Natural killer cell treated with Interleukin-12 subunit alpha and Interleukin-12 subunit beta and Interleukin-15 and Interleukin-18, amount 100 ng/mL, for 72 hours (primary cell): ENCODE measurements around the gene NRBF2. TPM values are rescaled to one million over a fixed set of nuclear protein-coding genes. Genes with fewer than 3 reads are reported as not detected.

Source experiments
- ATAC-seq, 2 donors: fragments of 150-1000 bp; cut with Tn5 transposase in 1 of 2; sonication (Bioruptor Pico), chemical (Tn5 transposase) in 1 of 2; 2 replicates each; pipeline ENCODE4 v1.10.0; 2021
- DNase-seq: peaks from one replicate; pipeline ENCODE4 v3.0.0; 2022; ENCODE audit warnings: low spot score
- H3K27ac Mint-ChIP-seq, 2 donors: 1 replicate in 1 of 2; 2 replicates in 1 of 2; pipeline ENCODE4 v1.8.0; 2022; ENCODE audit warnings: mixed read lengths in 2 of 2, mild to moderate bottlenecking in 1 of 2, moderate library complexity in 1 of 2
- H3K27me3 Mint-ChIP-seq, 2 donors: 1 replicate in 1 of 2; 2 replicates in 1 of 2; pipeline ENCODE4 v1.8.0; 2022; ENCODE audit warnings: mixed read lengths in 2 of 2
- H3K36me3 Mint-ChIP-seq: one replicate; pipeline ENCODE4 v1.8.0; 2022; ENCODE audit warnings: mixed read lengths
- H3K4me1 Mint-ChIP-seq, 2 donors: 1 replicate in 1 of 2; 2 replicates in 1 of 2; pipeline ENCODE4 v1.8.0; 2022; ENCODE audit warnings: low read depth in 2 of 2, mixed read lengths in 2 of 2, mild to moderate bottlenecking in 1 of 2
- H3K4me3 Mint-ChIP-seq: one replicate; pipeline ENCODE4 v1.8.0; 2022; ENCODE audit warnings: mixed read lengths
- H3K9me3 Mint-ChIP-seq: 2 replicates; pipeline ENCODE4 v1.8.0; 2022; ENCODE audit warnings: mixed read lengths
- total RNA-seq, 2 donors: library from RNA; stranded (reverse); gene quantifications; one replicate each; pipeline ENCODE4 v1.2.3, GENCODE V29; 2022

Gene NRBF2
- total RNA-seq, 2 donors from 2014 or later, result 20.7 to 32.8 TPM

GRCh38 chr10:63105225-63106110, 27.7 kb upstream of the NRBF2 start:
- Mint-ChIP-seq H3K4me3 (no peak overlapping the region), H3K4me1 (peaks cover 4 to 7% of the 10 kb centered on the region in 2 donors), H3K27ac (no peak overlapping the region), H3K9me3 (no peaks in the 10 kb centered on the region), H3K27me3 (peaks cover 27 to 44% of the 10 kb centered on the region in 2 donors), H3K36me3 (no peaks in the 10 kb centered on the region)
- no peak for DNase-seq
- ATAC-seq, result no peak

- peaks cover 26 to 43% of the 10 kb centered on the region in 2 donors for H3K27me3 Mint-ChIP-seq
- no peaks in the 10 kb centered on the region for H3K9me3 Mint-ChIP-seq
- H3K27ac Mint-ChIP-seq, result no peak overlapping the region
- no peak overlapping the region for H3K4me3 Mint-ChIP-seq
- H3K4me1 Mint-ChIP-seq, result peaks cover 4 to 7% of the 10 kb centered on the region in 2 donors
- no peaks in the 10 kb centered on the region for H3K36me3 Mint-ChIP-seq
- ATAC-seq (no peak), DNase-seq (no peak)
Observed at GRCh38 chr10:63106111-63106755, 26.9 kb upstream of the NRBF2 start.

GRCh38 chr10:63107943-63108437, 25.1 kb upstream of the NRBF2 start:
- Mint-ChIP-seq H3K9me3 (no peaks in the 10 kb centered on the region), H3K36me3 (no peaks in the 10 kb centered on the region), H3K4me3 (no peak overlapping the region), H3K27ac (no peak overlapping the region), H3K27me3 (peaks cover 21 to 41% of the 10 kb centered on the region in 2 donors), H3K4me1 (peaks cover 4 to 7% of the 10 kb centered on the region in 2 donors)
- no peak for DNase-seq
- no peak for ATAC-seq

GRCh38 chr10:63110940-63111339, 22.2 kb upstream of the NRBF2 start:
- no peaks in the 10 kb centered on the region for H3K9me3 Mint-ChIP-seq

GRCh38 chr10:63114031-63114814, 18.9 kb upstream of the NRBF2 start:
- no peaks in the 10 kb centered on the region for H3K9me3 Mint-ChIP-seq
- no peaks in the 10 kb centered on the region for H3K36me3 Mint-ChIP-seq
- ATAC-seq (no peak), DNase-seq (no peak)
- no peak overlapping the region for H3K4me3 Mint-ChIP-seq
- H3K4me1 Mint-ChIP-seq, result no peaks in the 10 kb centered on the region
- peaks cover 16 to 24% of the 10 kb centered on the region in 2 donors for H3K27me3 Mint-ChIP-seq
- H3K27ac Mint-ChIP-seq, result no peak overlapping the region

More at GRCh38 chr10:63110940-63111339, 22.2 kb upstream of the NRBF2 start:
- no peaks in the 10 kb centered on the region for H3K36me3 Mint-ChIP-seq
- no peak overlapping the region for H3K27ac Mint-ChIP-seq
- DNase-seq (no peak), ATAC-seq (no peak)
- no peaks in the 10 kb centered on the region for H3K4me1 Mint-ChIP-seq
- no peak overlapping the region for H3K4me3 Mint-ChIP-seq
- H3K27me3 Mint-ChIP-seq, result peaks cover 20 to 33% of the 10 kb centered on the region in 2 donors

GRCh38 chr10:63115732-63116383, 17.3 kb upstream of the NRBF2 start:
- no peaks in the 10 kb centered on the region for H3K36me3 Mint-ChIP-seq
- H3K27ac Mint-ChIP-seq, result no peak overlapping the region
- peaks cover 11 to 18% of the 10 kb centered on the region in 2 donors for H3K27me3 Mint-ChIP-seq
- H3K4me3 Mint-ChIP-seq, result no peak overlapping the region
- H3K4me1 Mint-ChIP-seq, result no peaks in the 10 kb centered on the region
- DNase-seq (no peak), ATAC-seq (no peak)
- no peaks in the 10 kb centered on the region for H3K9me3 Mint-ChIP-seq

- H3K4me3 Mint-ChIP-seq, result no peak overlapping the region
- no peak overlapping the region for H3K27ac Mint-ChIP-seq
- ATAC-seq, result no peak
- no peak for DNase-seq
- H3K4me1 Mint-ChIP-seq, result no peaks in the 10 kb centered on the region
- peaks cover 10 to 15% of the 10 kb centered on the region in 2 donors for H3K27me3 Mint-ChIP-seq
- no peaks in the 10 kb centered on the region for H3K9me3 Mint-ChIP-seq
- no peaks in the 10 kb centered on the region for H3K36me3 Mint-ChIP-seq
Observed at GRCh38 chr10:63116452-63117072, 16.6 kb upstream of the NRBF2 start.

GRCh38 chr10:63119041-63119440, 14.1 kb upstream of the NRBF2 start:
- no peaks in the 10 kb centered on the region for H3K9me3 Mint-ChIP-seq
- H3K4me3 Mint-ChIP-seq, result no peak overlapping the region
- ATAC-seq, result no peak
- H3K27me3 Mint-ChIP-seq, result peaks cover 7 to 8% of the 10 kb centered on the region in 2 donors
- H3K36me3 Mint-ChIP-seq, result no peaks in the 10 kb centered on the region
- no peak for DNase-seq
- no peak overlapping the region for H3K27ac Mint-ChIP-seq
- no peaks in the 10 kb centered on the region for H3K4me1 Mint-ChIP-seq

- no peak for ATAC-seq
- Mint-ChIP-seq H3K9me3 (no peaks in the 10 kb centered on the region), H3K27me3 (peaks cover 4 to 8% of the 10 kb centered on the region in 2 donors), H3K27ac (no peak overlapping the region), H3K36me3 (no peaks in the 10 kb centered on the region), H3K4me1 (no peaks in the 10 kb centered on the region), H3K4me3 (no peak overlapping the region)
- no peak for DNase-seq
Observed at GRCh38 chr10:63120554-63120953, 12.6 kb upstream of the NRBF2 start.

GRCh38 chr10:63123727-63124362, 9.3 kb upstream of the NRBF2 start:
- H3K27me3 Mint-ChIP-seq, result peaks cover 0 to 10% of the 10 kb centered on the region in 2 donors
- H3K36me3 Mint-ChIP-seq, result no peaks in the 10 kb centered on the region
- no peaks in the 10 kb centered on the region for H3K9me3 Mint-ChIP-seq
- H3K4me3 Mint-ChIP-seq, result no peak overlapping the region
- no peak for ATAC-seq
- DNase-seq, result no peak
- H3K4me1 Mint-ChIP-seq, result no peaks in the 10 kb centered on the region
- H3K27ac Mint-ChIP-seq, result no peak overlapping the region

GRCh38 chr10:63125459-63125858, 7.7 kb upstream of the NRBF2 start:
- peaks cover 3% of the 10 kb centered on the region for H3K9me3 Mint-ChIP-seq
- no peak overlapping the region for H3K27ac Mint-ChIP-seq
- no peaks in the 10 kb centered on the region for H3K36me3 Mint-ChIP-seq
- DNase-seq, result no peak
- H3K4me3 Mint-ChIP-seq, result no peak overlapping the region
- peaks cover 0 to 14% of the 10 kb centered on the region in 2 donors for H3K27me3 Mint-ChIP-seq
- H3K4me1 Mint-ChIP-seq, result no peaks in the 10 kb centered on the region
- ATAC-seq, result no peak

GRCh38 chr10:63128443-63128842, 4.7 kb upstream of the NRBF2 start:
- Mint-ChIP-seq H3K4me3 (no peak overlapping the region), H3K4me1 (peaks cover 9% of the 10 kb centered on the region in 2 donors), H3K36me3 (no peaks in the 10 kb centered on the region), H3K9me3 (peaks cover 3% of the 10 kb centered on the region), H3K27me3 (peaks cover 0 to 16% of the 10 kb centered on the region in 2 donors), H3K27ac (no peak overlapping the region)
- no peak for ATAC-seq
- DNase-seq, result no peak
